K562 (cell line): ENCODE measurements around the gene NME4. TPM values are rescaled to one million over a fixed set of nuclear protein-coding genes. Genes with fewer than 3 reads are reported as not detected.
A peak's percentile ranks its signal among the peaks of the same experiment; 100 is the strongest.

Experiments used
- ARHGAP35 ChIP-seq: fragments of 450-650 bp; IDR thresholded peaks from 2 replicates; pipeline ENCODE4 v1.6.1; 2018; ENCODE audit not compliant: partially characterized antibody
- BCLAF1 ChIP-seq, 2 experiments: fragments of 450-650 bp in 1 of 2; IDR thresholded peaks; 2 replicates each; pipeline ENCODE4 v1.6.1; 2011 to 2017; ENCODE audit warnings: low read depth in 2 of 2, antibody characterized with exemption in 1 of 2, borderline replicate concordance in 1 of 2, low read length in 1 of 2, mild to moderate bottlenecking in 1 of 2, mixed read lengths in 1 of 2; ENCODE audit not compliant: control insufficient read depth in 1 of 2
- CREB1 ChIP-seq, 2 experiments: sonication (generic) in 1 of 2; formaldehyde crosslinking in 1 of 2; IDR thresholded peaks; 2 replicates each; pipeline versions ENCODE4 v1.6.1 to v1.8.0; 2012 to 2022; ENCODE audit warnings: inconsistent platforms in 1 of 2, mild to moderate bottlenecking in 1 of 2, missing genetic modification reagents in 1 of 2, moderate library complexity in 1 of 2
- HNRNPL ChIP-seq: fragments of 200-400 bp; formaldehyde crosslinking; IDR thresholded peaks from 2 replicates; pipeline ENCODE4 v1.6.1; 2017; ENCODE audit warnings: low read depth, mild to moderate bottlenecking, low read length
- HSF4 ChIP-seq: fragments of 250-450 bp; sonication (Bioruptor Pico); IDR thresholded peaks from 2 replicates; pipeline ENCODE4 v2.1.2; 2022; ENCODE audit warnings: mild to moderate bottlenecking, moderate library complexity, borderline replicate concordance
- ID3 ChIP-seq, 2 experiments: fragments of 250-450 bp in 1 of 2; fragments of 450-650 bp in 1 of 2; sonication (Bioruptor Pico) in 1 of 2; IDR thresholded peaks; 2 replicates each; pipeline versions ENCODE4 v1.6.1 to v1.8.0; 2016 to 2021; ENCODE audit warnings: mild to moderate bottlenecking in 2 of 2, moderate library complexity in 2 of 2, missing compliant biosample characterization in 1 of 2, missing genetic modification characterization in 1 of 2
- MTA3 ChIP-seq: fragments of 450-650 bp; formaldehyde crosslinking; IDR thresholded peaks from 2 replicates; pipeline ENCODE4 v1.6.1; 2017; ENCODE audit warnings: mild to moderate bottlenecking, borderline replicate concordance
- NRF1 ChIP-seq, 2 experiments: fragments of 450-650 bp; IDR thresholded peaks in 1 of 2; conservative IDR thresholded peaks in 1 of 2; 2 replicates each; pipeline ENCODE4 v1.6.1; 2014; ENCODE audit warnings: mild to moderate bottlenecking in 2 of 2
- POLR2A ChIP-seq: fragments of 450-650 bp; conservative IDR thresholded peaks from 2 replicates; pipeline ENCODE4 v1.6.1; 2016
- RBBP5 ChIP-seq: fragments of 200-600 bp; sonication (generic); IDR thresholded peaks from 2 replicates; pipeline ENCODE4 v1.6.1; 2012; ENCODE audit warnings: borderline replicate concordance, mild to moderate bottlenecking, low read length, control low read depth, inconsistent platforms; ENCODE audit not compliant: insufficient read depth, poor library complexity, severe bottlenecking
- ZBTB9 ChIP-seq: fragments of 450-650 bp; formaldehyde crosslinking; IDR thresholded peaks from 2 replicates; pipeline ENCODE4 v1.4.0; 2020; ENCODE audit warnings: mild to moderate bottlenecking, moderate library complexity
- ZNF609 ChIP-seq: sonication (generic); formaldehyde crosslinking; IDR thresholded peaks from 2 replicates; pipeline ENCODE4 v1.8.1; 2023; ENCODE audit warnings: missing genetic modification reagents, mild to moderate bottlenecking, borderline replicate concordance
- polyA plus RNA-seq, 8 experiments: library from polyadenylated mRNA; depleted of rRNA in 4 of 8; stranded (reverse) in 5 of 8; unstranded in 3 of 8; fragments of >200 nt; fragmentation: Nextera tagmentation in 2 of 8; fragmentation: Illumina TruSeq in 1 of 8; extraction: Ambion mirVana in 2 of 8; extraction: Trizol in 1 of 8; gene quantifications; 2 replicates each; pipeline versions ENCODE4 v1.2.1 to v1.2.3, GENCODE V29; 2011 to 2014; ENCODE audit warnings: inconsistent platforms in 1 of 8, missing spikeins in 1 of 8
- total RNA-seq, 7 experiments: library from RNA; depleted of rRNA in 6 of 7; stranded (reverse); fragments of >200 nt in 6 of 7; fragmentation: Illumina TruSeq in 2 of 7; extraction: Trizol in 2 of 7; gene quantifications; 2 replicates each; pipeline versions ENCODE4 v1.2.1 to v1.2.3, GENCODE V29; 2011 to 2021; ENCODE audit warnings: low replicate concordance in 1 of 7

NME4 gene
- total and polyA plus RNA-seq, 9 of the 15 experiments (the other 6 are each of a cell fraction or from before 2014, with no cell fraction given), result 15.4 to 264 (median 139) TPM

GRCh38 chr16:353404-354290 is 43.4 kb upstream of the NME4 start (continued):
- TF ChIP-seq CREB1 (IDR thresholded peaks at IDR 0.05), result no peak
- TF ChIP-seq CREB1 (CRISPR knock-in tag; IDR thresholded peaks at IDR 0.05), result 0 out of 2 replicates have a peak, but pooled peaks have one; percentile 32
- TF ChIP-seq HSF4 (CRISPR knock-in tag), result no peak
- no peak for TF ChIP-seq BCLAF1 (IDR thresholded peaks at IDR 0.05; ENCODE audit: borderline replicate concordance in 1 of 2, control insufficient read depth in 1 of 2, low read depth in 2 of 2, low read length in 1 of 2)
- 0 out of 2 replicates have a peak, but pooled peaks have one; percentile 7 for TF ChIP-seq MTA3
- TF ChIP-seq POLR2A, result 0 out of 2 replicates have a peak, but pooled peaks have one; percentile 13
- TF ChIP-seq RBBP5, result no peak
- no peak for TF ChIP-seq ARHGAP35
- no peak for TF ChIP-seq HNRNPL
- no peak for TF ChIP-seq ZNF609
- 0 out of 2 replicates have a peak, but pooled peaks have one; percentile 20 for TF ChIP-seq ZBTB9 (CRISPR knock-in tag)
- no peak for TF ChIP-seq ID3 (CRISPR knock-in tag; IDR thresholded peaks at IDR 0.05)
- TF ChIP-seq ID3 (tag; IDR thresholded peaks at IDR 0.05), result 0 out of 2 replicates have a peak, but pooled peaks have one; percentile 38
- TF ChIP-seq NRF1 (conservative IDR thresholded peaks at IDR 0.05 in 1 of 2, IDR thresholded peaks at IDR 0.05 in 1 of 2), result 0 out of 4 replicates have a peak, but pooled peaks of 1 of the 2 experiments have one; percentile 2
